ENCODE results near the gene RSKR. TPM values are rescaled to one million over a fixed set of nuclear protein-coding genes. Genes with fewer than 3 reads are reported as not detected.

The RSKR gene
- total RNA-seq, 1 experiment from 2014 or later, result 15.7 TPM

- ChIA-PET CTCF (interaction anchor here (0.7 kb wide), 1 partner anchor 88 kb away, joined by 3 read pairs; no protein-coding TSS in a partner anchor), POLR2A (no interaction called here)
- no peak for DNase-seq
- Histone ChIP-seq H3K36me3 (ENCODE audit: control insufficient read depth, insufficient read depth, low read length) (peaks cover 14% of the 10 kb centered on the region), H3K9me3 (no peaks in the 10 kb centered on the region), H3K4me3 (ENCODE audit: low read depth, low read length) (no peak overlapping the region), H3K27me3 (replicated peaks; ENCODE audit: control insufficient read depth, insufficient read depth, low read length) (no peaks in the 10 kb centered on the region), H3K4me1 (no peaks in the 10 kb centered on the region)
- no peak for TF ChIP-seq CTCF (IDR thresholded peaks at IDR 0.05; ENCODE audit: insufficient read depth in 1 of 2, low read depth in 1 of 2, low read length in 1 of 2, severe bottlenecking in 1 of 2, unreplicated experiment in 1 of 2)
- Mint-ChIP-seq H3K27ac (ENCODE audit: unreplicated experiment) (no peak overlapping the region), H3K4me1 (ENCODE audit: low read depth, unreplicated experiment) (peaks cover 6% of the 10 kb centered on the region), H3K36me3 (ENCODE audit: insufficient read depth, unreplicated experiment) (peaks cover 28% of the 10 kb centered on the region), H3K4me3 (ENCODE audit: unreplicated experiment) (no peak overlapping the region), H3K9me3 (ENCODE audit: unreplicated experiment) (no peaks in the 10 kb centered on the region), H3K27me3 (ENCODE audit: insufficient read depth, unreplicated experiment) (no peaks in the 10 kb centered on the region)
- intact Hi-C loops (cut with micrococcal nuclease; ENCODE audit: unreplicated experiment), result no loop called here
- BruUV-seq (replicated peaks), result no TSS peak
Measured at GRCh38 chr17:28582513-28582912, 31.5 kb downstream of the RSKR start.

GRCh38 chr17:28580959-28581358 is 33.0 kb downstream of the RSKR start:
- Histone ChIP-seq H3K36me3 (ENCODE audit: control insufficient read depth, insufficient read depth, low read length) (peaks cover 14% of the 10 kb centered on the region), H3K27me3 (replicated peaks; ENCODE audit: control insufficient read depth, insufficient read depth, low read length) (no peaks in the 10 kb centered on the region), H3K9me3 (no peaks in the 10 kb centered on the region), H3K4me1 (peaks cover 11% of the 10 kb centered on the region), H3K4me3 (ENCODE audit: low read depth, low read length) (no peak overlapping the region)
- BruUV-seq (replicated peaks), result no TSS peak
- Mint-ChIP-seq H3K9me3 (ENCODE audit: unreplicated experiment) (no peaks in the 10 kb centered on the region), H3K27ac (ENCODE audit: unreplicated experiment) (no peak overlapping the region), H3K4me3 (ENCODE audit: unreplicated experiment) (no peak overlapping the region), H3K27me3 (ENCODE audit: insufficient read depth, unreplicated experiment) (no peaks in the 10 kb centered on the region), H3K36me3 (ENCODE audit: insufficient read depth, unreplicated experiment) (peaks cover 20% of the 10 kb centered on the region), H3K4me1 (ENCODE audit: low read depth, unreplicated experiment) (peaks cover 11% of the 10 kb centered on the region)
- ChIA-PET CTCF (no interaction called here), POLR2A (no interaction called here)
- intact Hi-C loops (cut with micrococcal nuclease; ENCODE audit: unreplicated experiment), result no loop called here
- TF ChIP-seq CTCF (IDR thresholded peaks at IDR 0.05; ENCODE audit: insufficient read depth in 1 of 2, low read depth in 1 of 2, low read length in 1 of 2, severe bottlenecking in 1 of 2, unreplicated experiment in 1 of 2), result no peak
- DNase-seq, result no peak

- no peak for TF ChIP-seq CTCF (IDR thresholded peaks at IDR 0.05; ENCODE audit: insufficient read depth in 1 of 2, low read depth in 1 of 2, low read length in 1 of 2, severe bottlenecking in 1 of 2, unreplicated experiment in 1 of 2)
- peaks cover 8% of the 10 kb centered on the region for H3K36me3 ChIP-seq (ENCODE audit: control insufficient read depth, insufficient read depth, low read length)
- ChIA-PET CTCF (no interaction called here), POLR2A (no interaction called here)
- H3K27ac Mint-ChIP-seq (ENCODE audit: unreplicated experiment), result no peak overlapping the region
- no peaks in the 10 kb centered on the region for H3K9me3 Mint-ChIP-seq (ENCODE audit: unreplicated experiment)
- no peaks in the 10 kb centered on the region for H3K27me3 Mint-ChIP-seq (ENCODE audit: insufficient read depth, unreplicated experiment)
- H3K36me3 Mint-ChIP-seq (ENCODE audit: insufficient read depth, unreplicated experiment), result peaks cover 10% of the 10 kb centered on the region
- no peak for DNase-seq
- H3K9me3 ChIP-seq, result no peaks in the 10 kb centered on the region
- intact Hi-C loops (cut with micrococcal nuclease; ENCODE audit: unreplicated experiment), result loop anchor here (10.0 kb wide), 1 partner anchor 245 kb away; the partner anchor contains the start of genes IFT20 and TNFAIP1
- BruUV-seq (replicated peaks), result no TSS peak
- H3K4me3 ChIP-seq (ENCODE audit: low read depth, low read length), result no peak overlapping the region
- no peak overlapping the region for H3K4me3 Mint-ChIP-seq (ENCODE audit: unreplicated experiment)
- H3K4me1 Mint-ChIP-seq (ENCODE audit: low read depth, unreplicated experiment), result peaks cover 7% of the 10 kb centered on the region
- H3K4me1 ChIP-seq, result peaks cover 12% of the 10 kb centered on the region
- H3K27me3 ChIP-seq (replicated peaks; ENCODE audit: control insufficient read depth, insufficient read depth, low read length), result no peaks in the 10 kb centered on the region
Measured at GRCh38 chr17:28579526-28579925, 34.5 kb downstream of the RSKR start.

Data from Caco-2 (cell line).